Liver (tissue), 3 donors: ENCODE data around the gene ITPK1.
"Not testable (repeated sequence)": the region's sequence is repeated elsewhere in the genome, so short reads cannot be mapped to it uniquely, and the experiment has no call there.

Source experiments
- EGR1 ChIP-seq, 2 donors: IDR thresholded peaks; 2 replicates each; pipeline ENCODE4 v1.6.1; 2016 to 2018; ENCODE audit warnings: antibody characterized with exemption in 2 of 2, low read depth in 2 of 2
- JUND ChIP-seq, 2 donors: IDR thresholded peaks; 2 replicates each; pipeline ENCODE4 v1.6.1; 2016; ENCODE audit warnings: antibody characterized with exemption in 2 of 2
- RAD21 ChIP-seq, 2 donors: IDR thresholded peaks; 2 replicates each; pipeline ENCODE4 v1.6.1; 2016; ENCODE audit warnings: antibody characterized with exemption in 2 of 2, mild to moderate bottlenecking in 2 of 2
- RXRA ChIP-seq, 2 donors: IDR thresholded peaks; 2 replicates each; pipeline ENCODE4 v1.6.1; 2017 to 2018; ENCODE audit warnings: antibody characterized with exemption in 2 of 2, mild to moderate bottlenecking in 1 of 2
- SP1 ChIP-seq: IDR thresholded peaks from 2 replicates; pipeline ENCODE4 v1.6.1; 2018; ENCODE audit warnings: antibody characterized with exemption, mild to moderate bottlenecking
- TAF1 ChIP-seq: conservative IDR thresholded peaks from 2 replicates; pipeline ENCODE4 v1.6.1; 2016; ENCODE audit warnings: antibody characterized with exemption, mild to moderate bottlenecking
- YY1 ChIP-seq: IDR thresholded peaks from 2 replicates; pipeline ENCODE4 v1.6.1; 2016; ENCODE audit warnings: antibody characterized with exemption, mild to moderate bottlenecking
- TF ChIP-seq, protein P1 (sequence below): fragments of 150-350 bp; IDR thresholded peaks from 2 replicates; pipeline ENCODE4 v1.5.1; 2017; ENCODE audit warnings: improper control_type of control experiment, low read depth, low read length; ENCODE audit not compliant: missing input control
- TF ChIP-seq, protein P2 (sequence below): IDR thresholded peaks from 2 replicates; pipeline ENCODE4 v1.6.1; 2016; ENCODE audit warnings: antibody characterized with exemption
- TF ChIP-seq, protein P3 (sequence below): IDR thresholded peaks from 2 replicates; pipeline ENCODE4 v1.6.1; 2016; ENCODE audit warnings: antibody characterized with exemption, mild to moderate bottlenecking
- TF ChIP-seq, protein P4 (sequence below): IDR thresholded peaks from 2 replicates; pipeline ENCODE4 v1.6.1; 2016; ENCODE audit warnings: antibody characterized with exemption
- TF ChIP-seq, protein P5 (sequence below): IDR thresholded peaks from 2 replicates; pipeline ENCODE4 v1.6.1; 2016; ENCODE audit warnings: antibody characterized with exemption
- donor health status: healthy.
- donor health status: healthy.

DNA sequence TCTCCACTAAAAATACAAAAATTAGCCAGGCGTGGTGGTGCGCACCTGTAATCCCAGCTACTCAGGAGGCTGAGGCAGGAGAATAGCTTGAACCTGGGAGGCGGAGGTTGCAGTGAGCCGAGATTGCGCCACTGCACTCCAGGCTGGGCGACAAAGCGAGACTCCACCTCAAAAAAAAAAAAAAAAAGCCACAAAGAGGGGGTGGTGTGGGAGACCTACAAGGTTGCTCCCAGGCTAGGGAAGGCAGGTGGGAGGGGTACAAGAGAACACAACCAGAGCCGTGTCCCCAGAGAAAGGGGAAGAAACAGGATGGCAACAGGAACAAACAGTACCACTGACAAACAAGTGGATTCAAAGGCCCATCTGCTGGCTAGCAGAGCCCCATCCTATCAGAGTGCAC lies 4.2 kb downstream of the ITPK1 start:
- TF ChIP-seq, protein P1, sequence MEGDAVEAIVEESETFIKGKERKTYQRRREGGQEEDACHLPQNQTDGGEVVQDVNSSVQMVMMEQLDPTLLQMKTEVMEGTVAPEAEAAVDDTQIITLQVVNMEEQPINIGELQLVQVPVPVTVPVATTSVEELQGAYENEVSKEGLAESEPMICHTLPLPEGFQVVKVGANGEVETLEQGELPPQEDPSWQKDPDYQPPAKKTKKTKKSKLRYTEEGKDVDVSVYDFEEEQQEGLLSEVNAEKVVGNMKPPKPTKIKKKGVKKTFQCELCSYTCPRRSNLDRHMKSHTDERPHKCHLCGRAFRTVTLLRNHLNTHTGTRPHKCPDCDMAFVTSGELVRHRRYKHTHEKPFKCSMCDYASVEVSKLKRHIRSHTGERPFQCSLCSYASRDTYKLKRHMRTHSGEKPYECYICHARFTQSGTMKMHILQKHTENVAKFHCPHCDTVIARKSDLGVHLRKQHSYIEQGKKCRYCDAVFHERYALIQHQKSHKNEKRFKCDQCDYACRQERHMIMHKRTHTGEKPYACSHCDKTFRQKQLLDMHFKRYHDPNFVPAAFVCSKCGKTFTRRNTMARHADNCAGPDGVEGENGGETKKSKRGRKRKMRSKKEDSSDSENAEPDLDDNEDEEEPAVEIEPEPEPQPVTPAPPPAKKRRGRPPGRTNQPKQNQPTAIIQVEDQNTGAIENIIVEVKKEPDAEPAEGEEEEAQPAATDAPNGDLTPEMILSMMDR = not testable (repeated sequence)
- TF ChIP-seq RAD21 (IDR thresholded peaks at IDR 0.05); TAF1; YY1; SP1; EGR1 (IDR thresholded peaks at IDR 0.05; ENCODE audit: low read depth in 2 of 2); RXRA (IDR thresholded peaks at IDR 0.05); JUND (IDR thresholded peaks at IDR 0.05): not testable (repeated sequence)
- TF ChIP-seq, protein P2, sequence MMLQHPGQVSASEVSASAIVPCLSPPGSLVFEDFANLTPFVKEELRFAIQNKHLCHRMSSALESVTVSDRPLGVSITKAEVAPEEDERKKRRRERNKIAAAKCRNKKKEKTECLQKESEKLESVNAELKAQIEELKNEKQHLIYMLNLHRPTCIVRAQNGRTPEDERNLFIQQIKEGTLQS = not testable (repeated sequence)
- TF ChIP-seq, protein P3, sequence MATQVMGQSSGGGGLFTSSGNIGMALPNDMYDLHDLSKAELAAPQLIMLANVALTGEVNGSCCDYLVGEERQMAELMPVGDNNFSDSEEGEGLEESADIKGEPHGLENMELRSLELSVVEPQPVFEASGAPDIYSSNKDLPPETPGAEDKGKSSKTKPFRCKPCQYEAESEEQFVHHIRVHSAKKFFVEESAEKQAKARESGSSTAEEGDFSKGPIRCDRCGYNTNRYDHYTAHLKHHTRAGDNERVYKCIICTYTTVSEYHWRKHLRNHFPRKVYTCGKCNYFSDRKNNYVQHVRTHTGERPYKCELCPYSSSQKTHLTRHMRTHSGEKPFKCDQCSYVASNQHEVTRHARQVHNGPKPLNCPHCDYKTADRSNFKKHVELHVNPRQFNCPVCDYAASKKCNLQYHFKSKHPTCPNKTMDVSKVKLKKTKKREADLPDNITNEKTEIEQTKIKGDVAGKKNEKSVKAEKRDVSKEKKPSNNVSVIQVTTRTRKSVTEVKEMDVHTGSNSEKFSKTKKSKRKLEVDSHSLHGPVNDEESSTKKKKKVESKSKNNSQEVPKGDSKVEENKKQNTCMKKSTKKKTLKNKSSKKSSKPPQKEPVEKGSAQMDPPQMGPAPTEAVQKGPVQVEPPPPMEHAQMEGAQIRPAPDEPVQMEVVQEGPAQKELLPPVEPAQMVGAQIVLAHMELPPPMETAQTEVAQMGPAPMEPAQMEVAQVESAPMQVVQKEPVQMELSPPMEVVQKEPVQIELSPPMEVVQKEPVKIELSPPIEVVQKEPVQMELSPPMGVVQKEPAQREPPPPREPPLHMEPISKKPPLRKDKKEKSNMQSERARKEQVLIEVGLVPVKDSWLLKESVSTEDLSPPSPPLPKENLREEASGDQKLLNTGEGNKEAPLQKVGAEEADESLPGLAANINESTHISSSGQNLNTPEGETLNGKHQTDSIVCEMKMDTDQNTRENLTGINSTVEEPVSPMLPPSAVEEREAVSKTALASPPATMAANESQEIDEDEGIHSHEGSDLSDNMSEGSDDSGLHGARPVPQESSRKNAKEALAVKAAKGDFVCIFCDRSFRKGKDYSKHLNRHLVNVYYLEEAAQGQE = not testable (repeated sequence)
- TF ChIP-seq, protein P4, sequence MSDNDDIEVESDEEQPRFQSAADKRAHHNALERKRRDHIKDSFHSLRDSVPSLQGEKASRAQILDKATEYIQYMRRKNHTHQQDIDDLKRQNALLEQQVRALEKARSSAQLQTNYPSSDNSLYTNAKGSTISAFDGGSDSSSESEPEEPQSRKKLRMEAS = not testable (repeated sequence)
- TF ChIP-seq, protein P5, sequence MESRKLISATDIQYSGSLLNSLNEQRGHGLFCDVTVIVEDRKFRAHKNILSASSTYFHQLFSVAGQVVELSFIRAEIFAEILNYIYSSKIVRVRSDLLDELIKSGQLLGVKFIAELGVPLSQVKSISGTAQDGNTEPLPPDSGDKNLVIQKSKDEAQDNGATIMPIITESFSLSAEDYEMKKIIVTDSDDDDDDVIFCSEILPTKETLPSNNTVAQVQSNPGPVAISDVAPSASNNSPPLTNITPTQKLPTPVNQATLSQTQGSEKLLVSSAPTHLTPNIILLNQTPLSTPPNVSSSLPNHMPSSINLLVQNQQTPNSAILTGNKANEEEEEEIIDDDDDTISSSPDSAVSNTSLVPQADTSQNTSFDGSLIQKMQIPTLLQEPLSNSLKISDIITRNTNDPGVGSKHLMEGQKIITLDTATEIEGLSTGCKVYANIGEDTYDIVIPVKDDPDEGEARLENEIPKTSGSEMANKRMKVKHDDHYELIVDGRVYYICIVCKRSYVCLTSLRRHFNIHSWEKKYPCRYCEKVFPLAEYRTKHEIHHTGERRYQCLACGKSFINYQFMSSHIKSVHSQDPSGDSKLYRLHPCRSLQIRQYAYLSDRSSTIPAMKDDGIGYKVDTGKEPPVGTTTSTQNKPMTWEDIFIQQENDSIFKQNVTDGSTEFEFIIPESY = not testable (repeated sequence)
